Measurements from ENCODE around the gene ZNF442.
"Not testable (repeated sequence)": the region's sequence is repeated elsewhere in the genome, so short reads cannot be mapped to it uniquely, and the experiment has no call there.

ZNF442 gene

GRCh38 chr19:12330340-12330739 lies 35.1 kb downstream of the ZNF442 start:
- DNase-seq (ENCODE audit: low read depth): no peak

GRCh38 chr19:12325690-12326089 lies 39.8 kb downstream of the ZNF442 start:
- DNase-seq (ENCODE audit: low read depth): no peak

DNA sequence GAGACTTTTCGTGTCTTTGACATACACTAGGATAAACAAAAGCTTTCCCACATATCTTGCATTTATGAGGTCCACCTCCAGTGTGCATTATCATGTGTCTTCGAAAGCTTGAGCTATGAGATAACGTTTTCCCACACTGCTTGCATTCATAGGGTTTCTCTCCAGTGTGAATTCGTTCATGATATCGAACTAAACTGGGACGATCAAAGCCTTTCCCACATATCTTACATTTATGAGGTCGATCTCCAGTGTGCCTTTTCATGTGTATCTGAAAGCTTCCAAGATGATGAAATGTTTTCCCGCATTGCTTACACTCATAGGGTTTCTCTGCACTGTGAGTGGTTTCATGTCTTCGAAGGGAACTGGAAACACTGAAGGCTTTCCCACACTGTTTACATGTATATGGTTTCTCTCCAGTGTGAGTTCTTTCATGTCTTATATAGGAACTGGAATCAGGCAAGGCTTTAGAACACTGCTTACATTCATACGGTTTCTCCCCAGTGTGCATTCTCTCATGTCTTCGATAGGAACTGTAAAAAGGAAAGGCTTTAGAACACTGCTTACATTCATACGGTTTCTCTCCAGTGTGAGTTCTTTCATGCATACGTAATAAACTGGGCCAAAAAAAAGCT lies 46.6 kb downstream of the ZNF442 start:
- DNase-seq (ENCODE audit: low read depth): no peak

- no peak for DNase-seq (ENCODE audit: low read depth)
These were observed 50.9 kb downstream of the ZNF442 start for GRCh38 chr19:12314553-12314952.

DNA sequence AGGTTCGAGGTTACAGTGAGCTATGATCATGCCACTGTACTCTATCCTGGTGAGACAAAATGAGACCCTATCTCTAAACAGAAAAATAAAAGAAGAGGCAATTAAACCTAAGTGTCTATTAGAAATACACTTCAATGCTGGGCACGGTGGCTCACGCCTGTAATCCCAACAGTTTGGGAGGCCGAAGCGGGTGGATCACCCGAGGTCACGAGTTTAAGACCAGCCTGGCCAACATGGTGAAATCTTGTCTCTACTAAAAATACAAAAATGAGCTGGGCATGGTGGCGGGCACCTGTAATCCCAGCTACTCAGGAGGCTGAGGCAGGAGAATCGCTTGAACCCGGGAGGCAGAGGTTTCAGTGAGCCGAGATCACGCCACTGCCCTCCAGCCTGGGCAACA lies 56.6 kb downstream of the ZNF442 start:
- not testable (repeated sequence) for DNase-seq (ENCODE audit: low read depth)

Data from HS-27A (cell line).